ENCODE results near the gene CELF4.

Gene CELF4

DNA sequence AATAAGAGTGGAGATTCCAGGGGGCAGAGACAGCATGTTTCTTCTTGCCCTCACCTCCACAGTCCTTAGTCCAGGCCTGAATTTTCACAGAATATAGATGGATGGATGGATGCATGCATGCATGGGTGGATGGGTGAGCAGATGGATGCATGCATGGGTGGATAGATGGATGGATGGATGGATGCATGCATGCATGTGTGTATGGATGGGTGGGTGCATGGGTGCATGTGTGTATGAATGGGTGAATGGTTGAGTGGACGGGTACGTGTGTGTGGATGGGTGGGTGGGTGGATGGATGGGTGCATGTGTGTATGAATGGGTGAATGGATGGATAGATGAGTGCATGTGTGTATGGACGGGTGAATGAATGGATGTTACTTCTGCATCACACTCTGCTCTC, 153.3 kb downstream of the CELF4 start:
- DNase-seq (ENCODE audit: low spot score) = no peak

DNA sequence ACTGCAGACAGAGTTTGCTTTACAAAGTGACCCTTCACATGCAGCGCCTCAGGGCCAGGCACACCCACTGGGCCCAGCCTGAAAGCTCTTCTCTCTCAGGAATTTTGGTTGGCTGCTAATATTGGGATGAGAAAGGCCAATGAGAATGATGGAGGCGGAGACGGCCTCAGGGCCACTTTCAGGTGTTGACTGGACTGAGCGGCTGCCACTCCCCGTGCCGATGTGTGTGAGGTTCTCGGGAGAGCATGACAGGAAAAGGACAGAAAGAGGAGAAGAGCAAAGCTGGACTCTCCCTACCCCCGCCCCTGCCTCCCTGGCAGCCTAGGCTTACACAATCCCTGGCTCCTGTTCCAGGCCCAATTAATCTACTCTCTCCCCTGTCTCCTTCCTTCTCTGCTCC, 155.7 kb downstream of the CELF4 start:
- peak; percentile 59 for DNase-seq (ENCODE audit: low spot score)

DNA sequence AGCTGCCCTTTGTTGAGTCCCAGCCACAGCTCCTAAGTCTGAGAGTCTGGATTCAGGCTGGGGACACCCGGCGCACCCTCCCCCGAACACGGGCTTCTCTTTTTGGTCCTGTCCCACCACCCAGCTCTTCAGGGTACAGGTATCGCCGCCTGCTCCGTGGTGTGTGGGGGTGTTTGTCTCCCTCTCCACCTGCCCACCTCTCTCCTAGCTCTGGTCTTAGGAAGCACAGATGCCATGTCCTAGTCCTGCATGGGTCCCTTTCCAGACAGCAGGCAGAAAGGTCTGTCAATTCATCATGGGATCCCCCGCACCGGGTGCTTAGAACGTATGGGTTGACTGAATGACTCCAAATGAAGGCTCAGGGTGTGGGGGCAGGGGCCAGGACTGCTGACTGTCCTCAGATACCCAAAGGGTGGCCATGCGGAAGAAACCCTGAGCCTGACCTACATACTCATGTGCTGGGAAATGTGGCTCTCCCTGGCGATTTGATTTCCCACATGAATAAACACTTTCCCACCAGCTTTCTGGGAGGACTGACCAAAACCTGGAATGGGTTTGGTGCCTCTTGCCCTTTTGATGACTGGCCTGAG, 156.8 kb downstream of the CELF4 start:
- no peak for DNase-seq (ENCODE audit: low spot score)

DNA sequence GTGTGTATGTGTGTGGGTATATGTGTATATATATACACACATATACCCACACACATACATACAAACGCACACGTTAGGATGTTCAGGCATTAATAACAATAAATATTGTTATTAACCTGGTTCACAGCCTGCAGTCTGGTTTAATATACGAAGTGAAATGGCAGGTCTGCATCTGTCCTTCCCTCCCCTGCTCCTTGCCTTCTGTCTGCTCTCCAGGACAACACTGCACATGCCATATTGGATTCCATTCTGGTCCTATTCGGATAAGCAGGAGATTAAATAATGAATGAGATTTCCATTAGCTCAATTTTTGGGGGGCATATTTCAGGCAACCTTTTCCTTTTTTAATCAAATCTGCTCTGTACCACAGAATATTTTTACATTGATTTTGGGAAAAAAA, 158.0 kb downstream of the CELF4 start:
- no peak for DNase-seq (ENCODE audit: low spot score)

DNA sequence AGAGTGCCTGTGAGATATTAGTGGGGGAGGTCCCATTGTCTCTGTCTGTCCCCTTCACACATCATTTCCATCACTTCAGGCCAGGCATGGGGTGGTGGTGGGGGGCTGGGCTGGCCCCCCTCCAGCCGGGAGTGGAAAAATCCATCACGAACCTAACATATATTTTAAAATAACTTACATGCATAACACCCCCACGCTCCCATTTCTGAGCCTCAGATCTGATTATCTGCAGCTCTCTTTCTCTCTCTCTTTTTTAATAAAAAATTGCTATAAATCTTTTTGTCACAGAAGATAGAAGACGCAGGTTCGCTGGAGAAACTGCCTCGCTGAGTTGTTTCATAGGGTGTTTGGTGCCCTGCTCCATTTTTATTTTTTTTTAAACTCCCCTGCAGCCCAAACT, 159.8 kb downstream of the CELF4 start:
- DNase-seq (ENCODE audit: low spot score) = no peak

DNA sequence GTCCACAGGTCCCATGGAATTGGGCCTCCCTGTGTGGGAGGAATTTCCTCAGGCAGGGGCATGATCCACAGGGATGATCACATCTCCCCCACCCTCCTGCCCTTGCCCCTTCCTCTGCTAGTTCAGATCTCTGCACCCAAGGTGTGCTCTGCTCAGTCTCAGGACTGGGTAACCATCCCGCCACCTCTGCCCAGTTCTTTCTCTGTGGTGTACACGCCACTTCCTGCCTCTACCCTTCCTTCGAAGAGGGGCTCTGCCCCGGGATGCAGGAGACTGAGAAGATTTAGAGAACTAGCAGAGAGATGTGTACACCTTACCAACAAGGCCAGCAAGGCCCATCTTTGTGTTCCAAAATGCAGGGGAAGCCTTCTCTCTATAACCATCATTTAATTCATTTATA, 160.4 kb downstream of the CELF4 start:
- DNase-seq (ENCODE audit: low spot score) = no peak

DNA sequence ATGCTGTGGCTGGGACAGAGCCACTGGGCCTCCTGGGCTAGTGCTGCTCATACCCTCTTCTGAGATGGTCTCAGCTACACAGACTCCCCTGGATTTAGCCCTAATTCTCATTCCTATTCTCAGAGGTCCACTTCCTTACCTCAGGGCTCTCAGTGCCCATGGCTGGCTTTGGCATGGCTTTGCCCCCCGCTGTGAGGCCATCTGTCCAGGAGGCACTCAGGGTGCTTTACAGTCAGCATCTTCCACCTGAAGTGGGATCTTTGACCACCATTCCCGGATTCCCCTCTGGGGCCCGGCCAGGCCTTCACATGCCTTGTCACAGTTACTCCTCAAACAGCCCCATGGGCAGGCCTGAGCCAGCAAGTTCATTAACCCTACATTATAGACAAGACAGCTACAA, 161.8 kb downstream of the CELF4 start:
- DNase-seq (ENCODE audit: low spot score) = no peak

DNA sequence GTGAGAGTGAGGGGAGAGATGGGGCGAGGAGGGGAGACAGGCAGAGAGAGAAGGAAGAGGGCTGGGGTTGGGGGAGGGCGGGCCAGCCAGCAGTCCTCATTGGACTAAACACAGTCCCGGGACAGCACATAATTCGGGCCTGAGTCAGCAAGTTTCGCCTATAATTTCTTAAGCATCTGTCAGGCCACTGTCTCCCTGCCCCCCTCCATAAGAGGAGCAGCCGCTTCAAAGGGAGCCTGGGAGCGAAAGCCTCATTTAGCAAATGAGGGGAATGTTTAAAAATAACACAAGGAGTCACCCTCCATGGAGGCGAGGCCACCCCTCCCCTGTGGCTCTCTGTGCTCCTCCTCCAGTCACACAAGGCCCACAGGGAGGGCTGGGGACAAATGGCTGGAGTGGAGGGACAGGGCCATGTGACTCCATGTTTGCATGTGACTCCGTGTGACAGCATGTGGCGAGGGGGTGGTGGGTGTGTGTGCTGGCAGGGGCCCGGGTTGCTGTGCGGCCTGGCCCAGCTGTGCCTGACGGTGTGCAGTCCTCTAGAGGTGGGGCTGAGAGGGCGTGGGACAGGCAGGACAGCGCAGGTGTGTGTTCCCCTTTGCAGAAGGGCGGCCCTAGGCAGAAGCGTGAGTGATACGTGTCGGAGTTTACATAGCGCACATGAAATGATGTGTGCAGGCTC, 162.4 kb downstream of the CELF4 start:
- DNase-seq (ENCODE audit: low spot score) = peak; percentile 93

DNA sequence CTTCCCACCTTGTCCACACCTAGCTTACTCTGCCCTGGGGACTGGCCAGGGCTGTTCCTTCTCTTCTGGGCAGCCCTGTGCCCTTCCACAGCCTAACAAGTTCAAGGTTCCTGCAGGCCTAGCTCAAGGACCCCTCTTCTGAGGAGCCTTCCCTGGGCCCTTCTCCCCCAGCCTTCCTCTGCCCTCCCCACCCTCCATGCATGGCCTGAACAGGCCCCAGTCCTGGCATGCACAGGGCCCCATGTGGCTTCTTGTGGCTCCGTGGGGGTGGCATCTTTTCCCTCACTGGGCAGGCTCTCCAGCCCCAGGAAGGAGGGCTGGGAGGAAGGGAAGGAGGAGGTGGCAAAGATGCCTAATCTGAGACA, 162.9 kb downstream of the CELF4 start:
- no peak for DNase-seq (ENCODE audit: low spot score)

DNA sequence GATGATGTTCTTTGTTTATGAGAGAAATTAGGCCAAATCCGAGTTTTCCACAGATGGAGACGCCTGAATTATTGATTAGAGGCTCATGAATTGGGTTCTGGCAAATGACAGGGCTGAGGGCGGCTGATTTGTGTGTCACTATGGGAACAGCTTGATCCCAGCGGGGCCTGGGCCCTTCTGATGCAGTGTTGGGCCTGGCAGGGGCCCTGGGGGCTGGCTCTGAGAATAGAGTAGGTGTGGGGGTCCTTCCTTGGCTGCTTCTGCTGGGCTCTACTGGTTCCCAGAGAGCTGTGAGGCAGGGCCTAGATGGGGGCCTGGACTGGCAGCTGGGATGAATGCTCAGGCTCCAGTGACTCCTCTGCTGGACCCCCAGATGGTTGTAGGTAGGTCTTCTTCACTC, 164.8 kb downstream of the CELF4 start:
- DNase-seq (ENCODE audit: low spot score) = no peak

DNA sequence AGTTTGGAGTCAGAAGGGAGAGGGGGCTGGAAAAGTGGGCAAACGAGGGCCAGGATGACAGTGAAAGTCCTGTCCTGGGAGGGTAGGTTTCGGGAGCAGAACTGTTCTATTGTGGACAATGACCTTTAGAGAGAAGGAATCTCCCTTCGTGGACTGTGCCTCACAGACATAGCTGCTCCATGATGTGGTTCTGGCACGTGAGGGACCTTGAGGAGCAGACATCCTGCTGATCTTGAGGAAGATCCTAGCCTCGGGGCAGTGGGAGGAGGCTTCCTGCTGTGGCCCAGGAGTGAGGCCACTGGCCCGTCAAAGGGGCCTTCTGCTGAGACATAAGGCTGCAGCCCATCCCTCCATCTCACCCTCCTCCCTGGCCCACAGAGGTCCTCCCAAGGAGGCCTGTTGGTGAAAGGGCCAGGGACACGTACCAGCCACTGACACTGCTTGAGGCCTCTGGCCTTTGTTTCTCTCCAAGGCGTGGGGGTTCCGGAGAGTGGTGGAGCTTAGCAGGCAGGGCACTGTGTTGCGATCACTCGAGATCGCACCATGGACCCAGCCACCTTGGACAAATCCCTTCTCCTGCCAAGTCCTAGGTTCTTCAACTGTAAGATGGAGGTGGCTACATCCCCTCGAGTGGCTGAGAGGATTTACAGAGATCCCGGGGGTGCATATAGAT, 167.2 kb downstream of the CELF4 start:
- peak; percentile 48 for DNase-seq (ENCODE audit: low spot score)

DNA sequence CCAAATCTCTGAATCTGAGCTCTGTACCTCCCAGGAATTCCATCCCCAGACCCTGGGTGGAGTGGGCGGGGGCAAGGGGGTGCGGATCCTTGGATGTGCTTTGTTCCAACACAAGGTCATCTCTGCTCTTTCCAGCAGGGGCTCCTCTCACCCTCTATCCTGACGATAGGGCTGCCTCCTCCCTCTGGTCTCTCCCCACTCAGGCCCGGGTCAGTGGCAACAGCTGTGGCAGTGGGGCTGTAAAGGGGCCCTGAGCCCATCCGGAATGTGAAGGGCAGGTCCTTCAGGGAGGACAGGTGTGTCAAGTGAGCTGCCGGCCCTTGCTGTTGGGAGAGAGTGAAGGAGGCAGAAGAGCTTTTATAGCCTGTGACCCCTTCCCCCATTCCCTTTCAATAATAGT, 167.8 kb downstream of the CELF4 start:
- no peak for DNase-seq (ENCODE audit: low spot score)

DNA sequence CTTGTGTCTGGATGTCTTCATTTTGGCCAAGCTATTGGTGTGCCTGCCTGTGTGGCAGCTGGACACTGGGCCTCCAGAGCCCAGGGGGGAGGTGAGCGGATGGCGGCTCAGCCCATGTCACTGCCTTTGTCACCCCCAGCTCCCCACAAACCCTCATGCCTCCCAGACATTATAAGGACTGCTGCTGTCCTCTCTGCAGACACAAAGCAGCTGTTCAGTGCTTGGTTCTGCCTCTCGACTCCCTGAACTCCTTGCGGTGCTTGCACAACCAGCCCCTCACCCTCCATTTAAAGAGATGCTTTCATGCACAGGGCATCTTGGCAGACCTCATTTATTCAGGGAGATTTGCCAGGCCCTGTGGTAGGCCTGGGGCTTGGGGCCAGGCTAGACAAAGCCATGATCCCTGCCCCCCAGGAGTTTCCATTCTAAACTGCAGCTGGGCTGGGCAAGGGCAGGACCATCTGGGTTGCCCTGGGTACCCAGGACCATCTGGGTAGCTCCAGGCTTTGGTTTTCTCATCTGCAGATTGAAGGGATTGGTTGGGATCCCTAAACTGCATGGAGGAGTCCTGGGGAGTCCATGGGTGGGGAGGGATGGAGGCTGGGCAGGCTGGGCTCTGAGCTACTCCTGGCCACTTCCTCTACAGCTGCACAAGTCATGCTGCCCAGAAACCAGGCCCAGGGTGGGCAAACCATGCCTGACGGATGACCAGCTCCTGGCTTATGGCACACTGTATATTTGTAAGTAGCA, 168.5 kb downstream of the CELF4 start:
- DNase-seq (ENCODE audit: low spot score) = no peak

DNA sequence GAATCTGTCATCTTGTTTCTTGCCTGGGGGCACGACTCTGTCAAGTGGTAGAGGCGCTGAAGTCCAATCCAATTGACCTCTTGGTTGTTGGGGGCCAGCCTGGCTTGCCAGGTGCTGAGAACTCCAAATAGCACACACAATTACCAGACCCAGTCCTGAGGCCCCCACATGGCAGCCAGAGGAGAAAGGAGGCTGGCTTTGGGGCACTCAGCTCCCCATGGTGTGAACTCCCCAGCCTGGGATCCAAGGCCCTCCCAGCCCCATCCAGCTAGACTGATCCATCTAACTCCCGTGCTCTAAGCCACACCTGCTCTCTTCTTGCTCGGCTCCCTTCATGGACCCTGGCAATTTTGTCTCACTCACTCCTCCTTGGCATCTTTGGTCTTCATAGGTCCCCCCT, 170.0 kb downstream of the CELF4 start:
- no peak for DNase-seq (ENCODE audit: low spot score)

DNA sequence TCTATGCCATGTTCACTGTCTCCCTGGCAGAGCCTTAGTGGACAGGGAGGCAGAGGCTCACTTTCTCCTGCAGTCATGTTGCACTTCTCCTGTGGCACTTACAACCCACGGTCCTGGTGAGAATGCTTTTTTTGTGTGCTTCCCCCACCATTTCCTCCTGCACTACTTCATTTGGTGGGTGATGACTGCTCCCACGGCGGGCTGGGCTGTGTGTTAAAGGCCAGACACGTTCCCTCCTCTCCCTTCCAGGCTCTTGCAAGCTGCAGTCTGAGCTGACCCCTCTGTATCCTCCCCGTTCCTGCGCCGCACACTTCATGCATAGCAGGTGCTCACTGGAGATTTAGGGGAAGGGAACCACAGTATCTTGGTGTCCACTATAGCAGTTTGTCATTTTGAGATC, 170.5 kb downstream of the CELF4 start:
- no peak for DNase-seq (ENCODE audit: low spot score)

DNA sequence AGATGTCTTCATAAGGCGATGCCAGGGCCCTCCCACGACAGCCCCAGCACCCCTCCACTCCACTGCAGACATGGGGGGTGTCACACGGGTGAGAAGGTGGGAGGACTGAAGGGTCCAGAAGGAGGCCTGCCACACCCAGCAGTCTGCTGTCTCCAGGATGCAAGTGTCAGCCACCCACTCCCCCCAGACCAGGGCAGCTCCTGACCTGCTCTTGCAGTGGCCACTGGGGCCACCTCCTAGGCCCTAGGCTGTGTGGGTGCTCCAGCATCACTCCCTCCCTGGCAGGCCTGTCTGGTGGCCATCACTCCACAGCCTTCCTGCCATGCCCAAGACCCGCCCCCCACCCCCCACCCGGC, 171.0 kb downstream of the CELF4 start:
- no peak for DNase-seq (ENCODE audit: low spot score)

DNA sequence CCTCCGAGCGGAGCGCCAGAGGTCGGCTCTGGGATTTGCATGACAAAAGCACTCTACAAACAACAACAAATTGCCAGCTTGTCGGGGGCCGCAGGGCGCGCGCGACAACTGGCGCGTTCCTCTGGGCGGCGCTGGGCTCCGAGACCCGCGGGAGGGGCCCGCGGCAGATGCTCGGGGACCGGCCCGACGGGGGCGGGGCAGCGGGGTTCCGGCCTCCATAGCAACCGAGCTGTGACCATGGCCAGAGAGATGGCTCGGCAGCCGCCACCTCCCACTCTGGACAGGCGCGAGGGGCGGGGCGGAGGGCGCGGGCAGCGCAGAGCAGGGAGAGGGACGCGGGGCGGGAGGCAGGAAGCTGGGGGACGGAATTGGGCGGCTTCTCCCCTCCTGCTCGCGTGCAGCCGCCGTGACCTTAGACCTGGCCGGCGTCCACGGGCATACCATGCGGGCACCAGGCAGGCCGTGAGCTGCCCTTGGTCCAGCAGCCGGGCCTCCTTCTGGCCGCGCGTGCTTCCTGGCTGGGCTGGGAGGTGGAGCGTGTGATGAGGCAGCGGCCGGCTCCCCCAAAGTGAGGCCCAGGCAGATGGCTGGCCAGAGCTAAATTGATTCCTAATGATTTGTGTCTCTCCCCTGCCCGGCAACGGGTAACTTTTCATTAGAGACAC, 171.5 kb downstream of the CELF4 start:
- peak; percentile 97 for DNase-seq (ENCODE audit: low spot score)

DNA sequence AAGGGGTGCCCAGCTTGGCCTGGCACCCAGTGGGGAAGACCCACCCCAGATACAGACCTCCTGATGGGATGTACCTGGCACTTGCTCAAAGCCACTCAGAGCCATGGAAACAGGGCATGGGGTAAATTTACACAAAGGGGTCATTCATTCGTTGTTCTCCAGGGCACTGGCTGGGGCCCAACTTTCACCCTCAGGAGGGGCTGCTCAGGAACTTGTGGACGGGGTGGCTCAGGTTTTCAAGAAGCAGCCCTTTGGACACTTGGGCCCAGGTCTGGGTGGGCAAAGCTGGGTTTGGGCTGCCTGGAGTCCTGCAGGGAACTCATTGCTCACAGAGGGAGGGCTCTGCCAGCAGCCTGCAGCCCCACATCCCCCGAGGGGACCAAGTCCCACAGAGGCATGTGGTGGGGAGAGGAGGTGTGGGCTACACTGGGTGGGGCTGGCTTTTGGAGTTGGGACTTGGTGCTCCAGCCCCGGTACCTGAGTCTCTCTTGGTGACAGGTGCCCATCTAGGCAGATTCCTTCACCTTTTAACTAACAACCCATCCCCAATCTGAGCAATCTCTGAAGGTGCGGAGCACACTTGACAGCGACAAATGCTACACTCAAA, 172.3 kb downstream of the CELF4 start:
- no peak for DNase-seq (ENCODE audit: low spot score)

DNA sequence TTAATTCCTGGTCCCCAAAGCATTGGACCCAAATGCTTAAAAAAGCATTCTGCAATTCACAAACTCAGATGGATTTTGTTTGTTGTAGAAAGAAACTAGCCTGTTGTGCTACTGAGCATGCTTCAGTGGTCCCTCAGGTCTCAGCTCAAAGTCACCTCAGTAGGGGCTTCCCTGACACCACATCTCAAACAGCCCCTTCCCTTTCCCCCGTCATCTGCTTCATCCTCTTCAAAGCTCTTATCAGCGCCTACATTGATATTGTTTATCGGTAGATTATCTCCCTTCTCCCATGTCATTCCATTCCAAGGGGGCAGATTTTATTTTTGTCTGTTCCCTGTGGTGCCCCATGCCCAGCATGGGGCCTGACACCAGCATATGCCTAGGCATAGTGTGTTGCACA, 172.9 kb downstream of the CELF4 start:
- no peak for DNase-seq (ENCODE audit: low spot score)

DNA sequence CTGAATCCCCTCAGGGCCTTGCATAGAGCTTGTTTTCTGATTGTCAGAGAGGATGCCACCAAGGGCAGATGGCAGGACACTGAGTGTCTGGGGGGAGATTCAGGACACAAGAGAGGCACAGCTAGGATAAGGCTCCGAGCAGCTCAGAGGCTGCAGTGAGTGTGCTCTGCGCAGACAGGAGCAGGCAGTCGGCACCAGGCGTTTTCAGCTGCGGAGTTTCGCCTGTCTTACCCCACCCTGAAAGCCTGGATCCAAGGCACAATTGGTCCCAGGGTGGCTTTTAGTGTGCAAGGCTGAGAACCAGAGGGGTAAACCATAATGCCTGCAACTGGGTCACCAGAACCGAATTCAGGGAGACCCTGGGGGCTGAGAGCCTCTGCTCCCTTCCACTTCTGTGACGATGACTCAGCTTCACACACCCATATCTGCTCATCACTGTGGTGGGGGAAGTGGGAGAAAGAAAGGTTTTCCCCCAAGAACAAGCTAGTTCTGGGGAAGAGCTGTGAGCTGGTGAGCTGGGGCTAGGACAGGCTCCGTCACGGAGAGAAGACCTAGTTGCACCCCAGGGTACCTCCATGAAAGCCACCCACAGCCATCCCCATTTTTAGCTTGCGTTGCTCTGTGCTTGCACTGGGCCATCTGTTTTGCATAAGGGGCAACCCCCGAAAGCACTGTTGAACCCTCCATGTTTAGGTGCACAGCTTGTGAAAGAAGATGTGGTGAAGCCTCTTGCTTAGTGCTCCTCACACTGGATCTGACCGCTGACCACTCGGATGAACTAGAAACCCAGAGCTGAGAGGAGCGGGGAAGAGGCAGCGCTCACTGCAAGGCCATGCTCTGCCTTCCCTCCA, 173.7 kb downstream of the CELF4 start:
- DNase-seq (ENCODE audit: low spot score) = no peak

DNA sequence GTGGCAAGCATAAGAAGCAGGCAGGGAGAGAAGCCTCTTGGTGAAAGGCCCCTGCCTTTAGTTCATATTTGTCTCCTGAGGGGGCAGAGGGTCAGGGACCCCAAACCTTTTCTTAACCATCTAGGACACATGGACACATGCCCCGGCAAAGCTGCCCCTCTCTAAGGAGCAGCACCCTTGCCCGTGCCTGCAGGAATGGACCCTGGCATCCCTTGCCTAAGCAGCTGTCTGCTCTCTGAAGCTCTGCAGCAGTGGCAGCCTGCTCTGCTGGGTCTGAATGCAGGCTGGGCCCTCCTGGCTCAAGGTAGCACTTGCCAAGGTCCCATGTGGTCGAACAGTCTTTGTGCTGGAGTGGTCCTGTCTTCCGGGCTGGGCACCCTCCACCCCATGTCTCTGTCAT, 174.4 kb downstream of the CELF4 start:
- DNase-seq (ENCODE audit: low spot score) = no peak

Data from AG20443 (cell line).